AG04449 (cell line): ENCODE data around the gene CYSRT1.

Source experiments
- CTCF ChIA-PET: fragments of 350-600 bp; formaldehyde crosslinking; extraction: SDS; loops from one replicate; lab custom pipeline; 2021; ENCODE audit warnings: antibody characterized with exemption; lab: Yijun Ruan, JAX
- POLR2A ChIA-PET: fragments of 400-600, 350-600 bp; formaldehyde crosslinking; extraction: SDS; loops from one replicate; lab custom pipeline; 2020; ENCODE audit warnings: antibody characterized with exemption, inconsistent platforms; lab: Yijun Ruan, JAX
- DNase-seq: peaks from one replicate; pipeline ENCODE4 v3.0.0-alpha.2; 2010; ENCODE audit warnings: low read depth, low spot score
- H3K4me3 ChIP-seq: 2 replicates; pipeline ENCODE4 v1.5.1; 2011; ENCODE audit warnings: low read depth, mild to moderate bottlenecking, control low read depth, low read length
- TF ChIP-seq, protein P1 (sequence below): IDR thresholded peaks from one replicate; pipeline ENCODE4 v1.5.1; 2011; ENCODE audit warnings: mild to moderate bottlenecking, moderate library complexity, low read length, control low read depth, inconsistent platforms; ENCODE audit not compliant: insufficient read depth; ENCODE audit errors: missing control alignments

The CYSRT1 gene

DNA sequence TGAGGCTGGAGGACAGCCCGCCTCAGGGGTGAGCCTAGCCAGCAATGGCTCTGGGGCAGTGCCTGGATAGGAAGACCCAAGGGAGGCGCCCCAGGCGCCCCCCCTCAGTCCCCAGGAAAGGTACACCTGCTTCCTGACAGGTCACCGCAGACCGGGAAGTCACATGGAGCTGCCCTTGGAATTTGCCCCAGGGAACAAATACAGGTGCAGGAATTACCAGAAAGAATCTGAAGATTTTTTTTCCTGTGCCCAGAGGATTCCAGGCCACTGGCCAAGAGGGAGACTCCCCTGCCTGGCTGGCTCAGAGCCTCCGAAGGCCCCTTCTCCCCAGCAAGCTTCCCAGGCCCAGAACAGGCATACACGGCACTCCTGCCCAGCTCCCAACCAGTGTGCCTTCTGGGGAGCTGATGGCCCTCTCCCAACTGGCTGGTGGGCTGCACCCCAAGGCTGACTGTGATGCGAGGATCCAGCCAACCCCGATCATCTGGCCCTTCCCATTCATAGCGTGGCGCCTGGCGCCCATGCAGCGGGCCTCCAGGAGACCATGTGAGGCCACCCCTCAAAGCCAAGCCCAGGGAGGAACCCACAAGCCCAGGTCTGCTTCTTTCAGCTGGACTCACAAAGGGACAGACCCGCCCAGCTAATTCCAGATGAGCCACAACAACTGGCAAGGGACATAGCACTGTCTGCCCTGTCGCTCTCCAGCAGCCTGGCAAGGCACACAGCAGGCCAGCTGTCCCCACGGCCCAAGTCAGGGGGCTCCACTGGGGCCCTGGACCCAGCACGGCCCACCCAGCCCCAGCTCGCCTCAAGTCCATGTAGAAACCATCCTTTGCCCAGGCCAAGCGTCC is 26.7 kb upstream of the CYSRT1 start:
- CTCF ChIA-PET: interaction anchor here (1.8 to 2.5 kb wide), 2 partner anchors 9 to 39 kb away, joined by 7 to 15 read pairs; partner anchors contain the start of genes ANAPC2 and SSNA1

DNA sequence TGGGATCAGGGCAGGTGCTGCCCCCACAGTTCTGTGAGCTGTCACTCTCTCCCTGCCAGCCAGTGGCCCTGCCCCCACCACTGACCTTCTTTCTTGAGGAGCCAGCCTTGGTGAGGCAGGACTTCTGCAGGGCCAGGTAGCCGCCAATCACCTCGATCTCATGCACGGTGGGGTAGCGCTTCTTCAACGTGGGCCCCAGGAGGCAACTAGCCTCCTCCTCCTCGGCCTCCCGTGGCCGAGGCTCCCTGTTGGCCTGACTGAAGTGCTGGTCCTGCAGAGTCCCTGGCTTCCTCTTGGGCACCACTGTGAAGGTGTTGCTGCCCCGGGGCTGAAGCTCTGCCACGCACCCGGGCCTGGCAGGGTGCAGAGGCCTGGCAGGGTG is 26.1 kb upstream of the CYSRT1 start:
- TF ChIP-seq, protein P1, sequence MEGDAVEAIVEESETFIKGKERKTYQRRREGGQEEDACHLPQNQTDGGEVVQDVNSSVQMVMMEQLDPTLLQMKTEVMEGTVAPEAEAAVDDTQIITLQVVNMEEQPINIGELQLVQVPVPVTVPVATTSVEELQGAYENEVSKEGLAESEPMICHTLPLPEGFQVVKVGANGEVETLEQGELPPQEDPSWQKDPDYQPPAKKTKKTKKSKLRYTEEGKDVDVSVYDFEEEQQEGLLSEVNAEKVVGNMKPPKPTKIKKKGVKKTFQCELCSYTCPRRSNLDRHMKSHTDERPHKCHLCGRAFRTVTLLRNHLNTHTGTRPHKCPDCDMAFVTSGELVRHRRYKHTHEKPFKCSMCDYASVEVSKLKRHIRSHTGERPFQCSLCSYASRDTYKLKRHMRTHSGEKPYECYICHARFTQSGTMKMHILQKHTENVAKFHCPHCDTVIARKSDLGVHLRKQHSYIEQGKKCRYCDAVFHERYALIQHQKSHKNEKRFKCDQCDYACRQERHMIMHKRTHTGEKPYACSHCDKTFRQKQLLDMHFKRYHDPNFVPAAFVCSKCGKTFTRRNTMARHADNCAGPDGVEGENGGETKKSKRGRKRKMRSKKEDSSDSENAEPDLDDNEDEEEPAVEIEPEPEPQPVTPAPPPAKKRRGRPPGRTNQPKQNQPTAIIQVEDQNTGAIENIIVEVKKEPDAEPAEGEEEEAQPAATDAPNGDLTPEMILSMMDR: no peak
- no peak for DNase-seq
- ChIA-PET CTCF (interaction anchor here (1.0 to 2.5 kb wide), 3 partner anchors 10 to 38 kb away, joined by 6 to 15 read pairs (median 7); partner anchors contain the start of genes ANAPC2 and SSNA1), POLR2A (interaction anchor here (0.5 to 1.5 kb wide), 2 partner anchors 10 to 25 kb away, joined by 3 to 5 read pairs; partner anchors contain the start of genes ANAPC2 and SSNA1)
- H3K4me3 ChIP-seq: peak overlapping the region; percentile 57

More for the DNA sequence above, 26.7 kb upstream of the CYSRT1 start:
- H3K4me3 ChIP-seq: peak overlapping the region; percentile 57
- TF ChIP-seq, protein P1: no peak
- no peak for DNase-seq
- POLR2A ChIA-PET: interaction anchor here (1.5 kb wide), 1 partner anchor 10 kb away, joined by 5 read pairs; the partner anchor contains the start of genes ANAPC2 and SSNA1

DNA sequence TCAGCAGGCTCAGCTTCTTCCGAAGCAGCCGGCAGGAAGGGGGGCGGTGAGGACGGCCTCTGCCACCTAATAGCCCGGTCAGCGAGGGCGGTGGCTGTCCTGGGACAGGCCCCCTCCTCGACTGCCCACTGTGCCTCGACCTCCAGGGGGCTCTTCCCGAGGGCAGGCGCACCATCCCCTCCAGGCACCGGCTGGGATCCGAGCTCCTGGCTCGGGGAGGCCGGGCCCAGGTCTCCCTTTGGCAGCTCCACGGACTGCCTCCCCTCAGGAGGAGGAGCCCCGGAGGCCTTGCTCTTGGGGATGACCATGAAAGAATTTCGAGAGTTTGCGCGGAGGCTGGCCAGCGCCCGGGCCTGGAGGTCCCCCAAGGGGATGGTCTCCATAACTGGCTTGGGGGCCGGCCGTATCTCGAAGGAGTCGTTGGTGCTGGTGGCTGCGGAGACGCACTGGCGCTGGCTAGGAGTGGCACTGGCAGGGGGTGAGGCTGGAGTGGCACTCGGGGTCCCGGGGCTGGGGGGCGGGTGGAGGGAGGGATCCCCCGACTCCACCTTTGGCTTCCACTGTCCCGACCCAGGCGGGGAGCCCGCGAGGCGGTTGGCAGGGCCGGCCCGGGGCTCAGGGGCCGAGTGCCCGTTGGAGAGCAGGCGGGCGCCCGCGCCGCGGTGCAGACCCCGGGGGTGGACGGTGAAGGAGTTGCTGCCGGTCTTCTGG is 25.4 kb upstream of the CYSRT1 start:
- TF ChIP-seq, protein P1: no peak
- DNase-seq: no peak
- CTCF ChIA-PET: interaction anchor here (1.0 to 1.8 kb wide), 2 partner anchors 23 to 37 kb away, joined by 6 to 7 read pairs; no protein-coding TSS in a partner anchor
- peak overlapping the region; percentile 57 for H3K4me3 ChIP-seq
- POLR2A ChIA-PET: interaction anchor here (0.5 to 1.5 kb wide), 2 partner anchors 11 to 24 kb away, joined by 3 to 5 read pairs; partner anchors contain the start of genes ANAPC2 and SSNA1

DNA sequence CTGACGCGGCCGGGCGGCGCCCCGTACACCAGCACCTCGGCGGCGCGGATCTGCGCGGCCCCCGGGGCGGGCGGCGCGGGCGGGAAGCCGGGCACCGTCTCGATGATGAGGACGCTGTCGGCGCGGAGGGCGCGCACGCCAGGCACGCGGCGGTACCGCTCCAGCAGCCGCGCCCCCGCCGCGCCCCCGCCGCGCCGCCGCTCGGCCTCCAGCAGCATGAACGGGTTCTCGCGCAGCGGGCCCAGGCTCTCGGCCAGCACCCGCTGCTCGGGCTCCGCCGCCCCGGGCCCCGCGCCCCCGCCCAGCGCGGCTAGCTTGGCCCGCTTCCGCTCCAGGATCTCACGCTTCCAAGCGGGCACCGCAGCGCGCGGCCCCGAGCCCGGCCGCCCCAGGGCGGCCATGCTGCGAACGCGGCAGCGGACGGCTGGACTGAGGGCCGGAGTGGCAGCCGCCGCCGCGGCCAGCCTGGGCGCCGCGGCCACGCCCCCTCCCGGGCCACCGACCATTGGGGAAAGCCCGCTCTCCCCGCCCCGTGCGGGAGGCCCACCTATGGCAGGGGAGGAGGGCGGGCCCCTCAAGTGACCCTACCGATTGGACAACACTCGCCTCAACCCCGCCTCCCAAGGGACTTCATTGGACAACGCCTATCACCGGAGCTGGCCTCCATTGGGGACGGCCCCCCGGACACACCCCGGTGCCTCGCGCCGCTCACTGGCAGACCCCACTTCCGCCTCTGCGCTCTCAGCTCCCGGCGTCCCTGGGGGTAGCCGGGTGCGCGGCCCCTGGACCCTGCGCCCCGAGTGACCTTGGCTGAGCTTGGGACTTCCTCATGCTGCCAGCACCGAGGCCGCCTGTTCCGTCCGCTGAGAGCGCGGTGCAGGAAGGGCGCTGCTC is 24.4 kb upstream of the CYSRT1 start, which contains the start of gene TPRN:
Gene TPRN (minus strand): TSS at position 431 of the 894 bp plus-strand sequence. CDS start 30 bp downstream, at position 401.
- TF ChIP-seq, protein P1: no peak
- peak; percentile 89 for DNase-seq
- peak within 1 kb of the TSS; percentile 79 for H3K4me3 ChIP-seq
- POLR2A ChIA-PET: interaction anchor here (0.6 to 1.7 kb wide), 10 partner anchors 9 to 71 kb away, joined by 3 to 12 read pairs (median 3); partner anchors contain the start of genes ANAPC2 and TUBB4B
- CTCF ChIA-PET: interaction anchor here (0.9 to 1.4 kb wide), 7 partner anchors 8 to 171 kb away, joined by 3 to 7 read pairs (median 4); partner anchors contain the start of gene RNF208

DNA sequence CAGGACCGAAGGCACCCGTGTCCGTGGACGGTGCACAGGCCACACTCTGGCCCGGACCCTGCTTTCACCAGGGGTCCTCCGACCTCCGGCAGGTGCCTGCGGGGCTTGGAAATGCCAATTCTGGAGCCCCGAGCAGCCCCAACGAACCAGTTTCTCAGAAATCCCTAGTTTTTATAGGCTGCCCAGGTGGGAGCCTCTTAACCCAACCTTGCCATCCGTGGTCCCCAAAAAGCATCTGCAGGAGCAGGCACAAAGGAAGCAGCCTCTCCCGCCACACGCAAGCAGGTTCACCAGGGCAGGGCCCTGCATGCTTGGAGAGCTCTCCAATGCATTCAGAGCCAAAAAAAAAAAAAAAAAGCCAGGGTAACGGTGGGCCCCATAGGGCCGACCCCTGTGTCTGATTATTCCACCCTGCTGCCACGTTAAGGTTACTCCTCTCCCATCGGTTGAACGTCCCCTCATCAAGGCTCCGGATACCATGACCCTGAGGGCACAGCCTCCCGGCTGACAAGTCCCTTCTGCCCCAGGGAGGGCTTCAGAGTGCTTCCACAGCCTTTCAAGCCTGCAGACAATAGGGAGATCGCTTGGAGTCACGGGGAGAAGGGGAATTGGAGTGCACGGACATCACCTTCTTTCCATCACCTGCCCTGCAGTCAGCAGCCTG is 23.6 kb upstream of the CYSRT1 start:
- peak overlapping the region; percentile 79 for H3K4me3 ChIP-seq
- TF ChIP-seq, protein P1: no peak
- ChIA-PET CTCF (interaction anchor here (0.9 to 1.4 kb wide), 8 partner anchors 9 to 172 kb away, joined by 3 to 7 read pairs (median 4); partner anchors contain the start of gene RNF208), POLR2A (interaction anchor here (0.6 to 1.7 kb wide), 9 partner anchors 8 to 41 kb away, joined by 3 to 12 read pairs (median 3); partner anchors contain the start of genes ANAPC2 and TUBB4B)
- no peak for DNase-seq
